Fibroblast of villous mesenchyme (primary cell): ENCODE data around the gene TMPRSS5. TPM values are rescaled to one million over a fixed set of nuclear protein-coding genes. Genes with fewer than 3 reads are reported as not detected.
"Not testable (repeated sequence)": the region's sequence is repeated elsewhere in the genome, so short reads cannot be mapped to it uniquely, and the experiment has no call there.

Experiments used
- DNase-seq: peaks from one replicate; pipeline ENCODE4 v3.0.0-alpha.2; 2010; ENCODE audit warnings: low read depth
- H3K4me3 ChIP-seq: 2 replicates; pipeline ENCODE4 v1.5.1; 2011; ENCODE audit warnings: low read depth, mild to moderate bottlenecking, low read length
- total RNA-seq: library from RNA; depleted of rRNA; stranded (reverse); fragments of >200 nt; gene quantifications from 2 replicates; pipeline ENCODE4 v1.2.3, GENCODE V29; 2012
- TF ChIP-seq, protein P1 (sequence below): IDR thresholded peaks from 2 replicates; pipeline ENCODE4 v1.5.1; 2012; ENCODE audit warnings: low read depth, mild to moderate bottlenecking, low read length; ENCODE audit not compliant: insufficient read depth

The TMPRSS5 gene
- total RNA-seq, 1 donor = 0.43 TPM

DNA sequence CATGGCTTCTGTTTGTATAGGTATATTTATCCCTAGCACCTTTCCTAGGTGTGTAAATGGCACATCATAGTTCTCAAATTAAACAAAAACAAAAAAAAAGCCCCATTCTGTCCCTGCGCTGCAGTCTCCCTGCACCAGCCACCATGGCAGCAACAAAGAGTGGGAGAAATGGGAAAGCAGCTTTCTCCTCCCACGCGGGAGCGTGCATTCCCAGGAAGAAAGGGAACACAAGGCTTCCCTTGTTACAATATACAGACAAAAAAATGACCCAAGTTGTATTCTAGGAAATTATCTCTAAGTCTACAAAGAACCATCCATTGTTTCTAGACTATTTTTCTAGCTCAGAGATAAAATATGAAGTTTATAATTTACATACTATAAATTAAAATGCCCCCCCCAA, 16.1 kb upstream of the TMPRSS5 start:
- no peak for DNase-seq
- no peak overlapping the region for H3K4me3 ChIP-seq
- TF ChIP-seq, protein P1, sequence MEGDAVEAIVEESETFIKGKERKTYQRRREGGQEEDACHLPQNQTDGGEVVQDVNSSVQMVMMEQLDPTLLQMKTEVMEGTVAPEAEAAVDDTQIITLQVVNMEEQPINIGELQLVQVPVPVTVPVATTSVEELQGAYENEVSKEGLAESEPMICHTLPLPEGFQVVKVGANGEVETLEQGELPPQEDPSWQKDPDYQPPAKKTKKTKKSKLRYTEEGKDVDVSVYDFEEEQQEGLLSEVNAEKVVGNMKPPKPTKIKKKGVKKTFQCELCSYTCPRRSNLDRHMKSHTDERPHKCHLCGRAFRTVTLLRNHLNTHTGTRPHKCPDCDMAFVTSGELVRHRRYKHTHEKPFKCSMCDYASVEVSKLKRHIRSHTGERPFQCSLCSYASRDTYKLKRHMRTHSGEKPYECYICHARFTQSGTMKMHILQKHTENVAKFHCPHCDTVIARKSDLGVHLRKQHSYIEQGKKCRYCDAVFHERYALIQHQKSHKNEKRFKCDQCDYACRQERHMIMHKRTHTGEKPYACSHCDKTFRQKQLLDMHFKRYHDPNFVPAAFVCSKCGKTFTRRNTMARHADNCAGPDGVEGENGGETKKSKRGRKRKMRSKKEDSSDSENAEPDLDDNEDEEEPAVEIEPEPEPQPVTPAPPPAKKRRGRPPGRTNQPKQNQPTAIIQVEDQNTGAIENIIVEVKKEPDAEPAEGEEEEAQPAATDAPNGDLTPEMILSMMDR = no peak

DNA sequence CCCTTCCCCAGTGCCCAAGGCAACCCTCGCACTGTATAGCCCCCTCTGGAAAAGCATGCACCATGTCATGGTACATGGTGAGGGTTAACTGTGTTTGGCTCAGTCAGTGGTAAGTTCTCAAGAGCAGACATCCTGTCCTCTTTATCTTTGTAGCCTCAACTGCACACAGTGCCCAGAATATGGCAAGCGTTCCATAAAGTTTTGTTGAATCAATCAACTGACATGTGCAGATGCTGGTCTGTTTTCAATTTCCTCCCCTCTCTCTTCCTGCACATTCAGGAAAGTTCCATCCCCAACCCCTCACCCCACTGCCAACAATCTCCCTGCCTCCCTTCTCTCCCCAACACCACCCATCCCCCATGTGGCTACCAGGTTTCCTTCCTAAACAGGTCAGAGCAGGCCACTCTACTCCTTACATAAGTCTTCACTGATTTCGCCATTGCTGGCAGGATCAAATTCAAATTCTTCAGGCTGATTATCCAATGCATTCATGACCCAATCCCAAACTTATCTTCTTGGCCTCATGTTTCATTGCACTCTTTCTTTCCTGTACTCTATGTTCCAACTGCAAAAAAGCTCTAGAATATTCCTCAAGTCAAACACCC, 15.5 kb upstream of the TMPRSS5 start:
- no peak overlapping the region for H3K4me3 ChIP-seq
- DNase-seq = peak; percentile 26
- TF ChIP-seq, protein P1 = no peak

DNA sequence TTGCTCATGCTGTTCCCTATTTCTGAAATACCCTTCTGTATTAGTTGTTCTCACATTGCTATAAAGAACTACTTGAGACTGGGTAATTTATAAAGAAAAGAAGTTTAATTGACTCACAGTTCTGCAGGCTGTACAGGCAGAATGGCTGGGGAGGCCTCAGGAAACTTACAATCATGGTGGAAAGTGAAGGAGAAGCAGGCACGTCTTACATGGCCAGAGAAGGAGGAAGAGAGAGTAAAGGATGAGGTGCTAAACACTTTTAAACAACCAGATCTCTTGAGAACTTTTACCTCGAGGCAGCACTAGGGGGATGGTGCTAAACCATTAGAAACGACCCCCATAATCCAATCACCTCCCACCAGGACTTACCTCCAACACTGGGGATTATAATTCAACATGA, 14.4 kb upstream of the TMPRSS5 start:
- not testable (repeated sequence) for H3K4me3 ChIP-seq, DNase-seq

DNA sequence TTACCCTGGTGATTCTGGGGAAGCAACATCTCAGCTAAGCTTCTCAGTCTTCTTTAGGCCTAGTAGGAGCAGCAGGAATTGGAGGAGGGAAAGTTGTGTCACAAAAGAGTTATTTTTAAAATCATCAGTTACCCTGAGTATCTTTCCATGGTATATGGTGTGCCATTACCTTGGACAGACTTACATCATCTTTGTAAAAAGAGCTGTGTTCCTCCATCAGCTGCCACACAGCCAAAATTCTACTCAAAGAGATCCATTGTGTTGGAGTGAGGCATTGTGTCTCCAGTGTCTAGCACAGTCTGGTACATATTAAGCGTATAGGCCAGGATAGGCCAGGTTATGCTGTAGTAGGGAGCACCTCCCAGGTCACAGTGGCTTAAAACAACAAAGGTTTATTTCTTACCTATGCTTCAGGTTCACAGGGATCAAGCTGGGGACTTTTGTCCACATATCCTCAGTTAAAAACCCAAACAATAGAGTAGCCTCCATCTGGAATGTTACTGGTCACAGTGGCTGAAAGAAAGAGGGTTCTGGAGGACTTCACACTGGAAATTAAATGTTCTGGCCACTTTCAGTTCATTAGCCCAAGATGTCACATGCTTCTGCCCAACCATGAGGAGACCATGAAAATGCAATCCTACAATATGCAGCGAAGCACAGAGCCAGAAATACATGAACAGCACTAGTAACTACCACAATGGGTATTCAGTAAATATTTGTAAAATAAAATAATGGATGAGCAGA, 9.9 kb upstream of the TMPRSS5 start:
- H3K4me3 ChIP-seq = no peak overlapping the region
- TF ChIP-seq, protein P1 = no peak
- DNase-seq = no peak

DNA sequence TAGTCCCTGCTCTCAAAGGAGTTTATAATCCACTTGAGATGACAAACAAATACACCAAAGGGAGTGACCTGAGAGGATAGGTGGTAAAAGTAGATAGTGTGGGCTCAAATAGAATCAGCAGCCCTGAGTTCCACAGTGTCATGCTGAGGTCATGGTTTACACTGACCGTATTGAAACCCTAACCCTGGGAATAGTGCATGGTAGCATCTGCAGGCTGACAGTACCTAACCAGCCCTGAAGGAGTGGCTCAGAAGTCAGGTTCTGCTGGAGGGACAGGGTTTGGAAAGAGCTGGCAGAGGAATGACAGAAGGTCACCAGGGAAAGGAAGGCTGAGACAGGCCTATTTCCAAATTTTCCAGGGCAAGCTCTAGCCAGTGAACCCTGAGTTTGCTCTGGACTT, 9.2 kb upstream of the TMPRSS5 start:
- DNase-seq = no peak
- no peak overlapping the region for H3K4me3 ChIP-seq
- TF ChIP-seq, protein P1 = no peak

DNA sequence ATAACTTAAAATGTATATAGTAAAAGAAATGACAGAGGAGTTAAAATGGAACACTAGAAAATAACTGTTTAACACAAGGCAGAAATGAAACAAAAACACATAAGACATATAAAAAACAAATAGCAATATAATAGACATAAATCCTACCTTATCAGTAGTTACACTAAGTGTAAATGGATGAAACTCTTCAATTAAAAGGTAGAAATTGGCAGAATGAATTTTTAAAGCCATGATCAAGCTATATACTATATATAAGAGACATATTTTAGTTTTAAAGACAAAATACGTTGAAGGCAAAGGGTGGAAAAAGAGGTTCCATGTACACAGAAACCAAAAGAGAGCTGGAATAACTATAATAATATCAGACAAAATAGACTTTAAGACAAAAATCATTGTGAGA, 4.9 kb upstream of the TMPRSS5 start:
- DNase-seq = no peak
- TF ChIP-seq, protein P1 = no peak
- H3K4me3 ChIP-seq = no peak overlapping the region

DNA sequence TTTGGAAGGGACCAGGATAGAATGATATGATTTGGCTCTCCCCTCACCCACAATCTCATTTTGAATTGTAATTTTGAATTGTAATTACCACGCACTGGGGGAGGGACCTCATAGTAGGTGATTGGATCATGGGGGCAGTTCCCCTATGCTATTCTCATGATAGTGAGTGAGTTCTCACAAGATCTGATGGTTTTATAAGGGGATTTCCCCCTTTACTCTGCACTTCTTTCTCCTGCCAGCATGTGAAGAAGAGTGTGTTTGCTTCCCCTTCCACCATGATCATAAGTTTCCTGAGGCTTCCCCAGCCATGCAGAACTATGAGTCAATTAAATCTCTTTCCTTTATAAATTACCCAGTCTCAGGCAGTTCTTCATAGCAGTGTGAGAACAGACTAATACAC, 2.6 kb downstream of the TMPRSS5 start:
- DNase-seq, H3K4me3 ChIP-seq: not testable (repeated sequence)

DNA sequence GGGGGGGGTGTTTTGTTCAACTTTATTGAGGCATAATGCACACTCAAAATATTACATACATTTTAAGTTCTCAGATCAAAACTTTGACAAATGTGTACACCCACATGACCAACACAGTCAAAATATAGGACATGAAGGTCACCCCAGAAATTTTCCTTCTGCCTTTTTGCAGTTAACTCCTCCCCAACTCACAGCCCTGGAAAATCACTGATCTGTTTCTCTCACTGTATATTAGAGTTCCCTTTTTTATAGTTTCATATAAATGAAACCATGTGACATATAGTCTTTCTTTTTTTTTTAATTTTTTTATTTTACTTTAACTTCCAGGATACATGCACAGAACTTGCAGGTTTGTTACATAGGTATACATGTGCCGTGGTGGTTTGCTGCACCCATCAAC, 4.6 kb downstream of the TMPRSS5 start:
- H3K4me3 ChIP-seq = no peak overlapping the region
- TF ChIP-seq, protein P1 = no peak
- no peak for DNase-seq
